Endodermal cell (in vitro differentiated cells): ENCODE data around the gene MIEF1. TPM values are rescaled to one million over a fixed set of nuclear protein-coding genes. Genes with fewer than 3 reads are reported as not detected.

Source experiments
- DNase-seq: peaks from one replicate; pipeline ENCODE4 v3.0.0-alpha.2; 2017
- H3K27ac ChIP-seq: 2 replicates; pipeline ENCODE4 v1.5.1; 2013; ENCODE audit warnings: mild to moderate bottlenecking, low read depth, low read length, moderate library complexity
- H3K27me3 ChIP-seq: 2 replicates; pipeline ENCODE4 v1.6.1; 2013; ENCODE audit warnings: mild to moderate bottlenecking, low read length, moderate library complexity; ENCODE audit not compliant: insufficient read depth, control insufficient read depth, poor library complexity, severe bottlenecking
- H3K36me3 ChIP-seq: 2 replicates; pipeline ENCODE4 v1.7.0; 2013; ENCODE audit warnings: mild to moderate bottlenecking, low read length, moderate library complexity; ENCODE audit not compliant: control insufficient read depth, insufficient read depth
- H3K4me1 ChIP-seq: one replicate; pipeline ENCODE4 v1.7.0; 2013; ENCODE audit warnings: low read length; ENCODE audit not compliant: control insufficient read depth, insufficient read depth
- H3K4me3 ChIP-seq: 2 replicates; pipeline ENCODE4 v1.5.1; 2013; ENCODE audit warnings: mild to moderate bottlenecking, low read length, moderate library complexity
- H3K9ac ChIP-seq: 2 replicates; pipeline ENCODE4 v1.6.1; 2013; ENCODE audit warnings: mild to moderate bottlenecking, low read length, moderate library complexity; ENCODE audit not compliant: poor library complexity, severe bottlenecking; ENCODE audit errors: extremely low read depth
- H3K9me3 ChIP-seq: 2 replicates; pipeline ENCODE4 v1.6.1; 2013; ENCODE audit warnings: mild to moderate bottlenecking, low read length, moderate library complexity; ENCODE audit not compliant: control insufficient read depth
- H3K27ac Mint-ChIP-seq: 2 replicates; pipeline ENCODE4 v1.8.0; 2020; ENCODE audit warnings: mixed read lengths
- H3K27me3 Mint-ChIP-seq: 2 replicates; pipeline ENCODE4 v1.8.0; 2021; ENCODE audit warnings: mild to moderate bottlenecking, mixed read lengths; ENCODE audit not compliant: insufficient read depth
- H3K36me3 Mint-ChIP-seq: 2 replicates; pipeline ENCODE4 v1.8.0; 2020; ENCODE audit warnings: low read depth, mixed read lengths
- H3K4me1 Mint-ChIP-seq: 2 replicates; pipeline ENCODE4 v1.8.0; 2020; ENCODE audit warnings: mixed read lengths
- H3K4me3 Mint-ChIP-seq: 2 replicates; pipeline ENCODE4 v1.8.0; 2020; ENCODE audit warnings: mild to moderate bottlenecking, moderate library complexity, mixed read lengths
- H3K9me3 Mint-ChIP-seq: 2 replicates; pipeline ENCODE4 v1.8.0; 2020; ENCODE audit warnings: mild to moderate bottlenecking, mixed read lengths
- WGBS, 2 experiments: methylation state at CpG; one replicate each; pipeline versions ENCODE4 v1.1.5 to v1.1.7; 2013; ENCODE audit warnings: missing lambda C conversion rate in 2 of 2, mixed read lengths in 1 of 2; ENCODE audit not compliant: insufficient coverage in 1 of 2, insufficient read length in 1 of 2; 5-methylcytosine and 5-hydroxymethylcytosine counted together
- total RNA-seq, 2 donors: library from RNA; stranded (reverse); fragmentation: NEBNext Ultra II Directional in 1 of 2; extraction: Animal tissue kit (Norgen Biotek cat#: 25700) in 1 of 2; gene quantifications; 2 replicates in 1 of 2; 3 replicates in 1 of 2; pipeline ENCODE4 v1.2.1, GENCODE V29; 2021
- TF ChIP-seq, protein P1 (sequence below): fragments of 200-600 bp; sonication (generic); conservative IDR thresholded peaks from 2 replicates; pipeline ENCODE4 v1.5.0; 2021; ENCODE audit warnings: antibody characterized with exemption, mild to moderate bottlenecking

The MIEF1 gene
- total RNA-seq, 2 donors from 2014 or later: 36.0 to 43.3 TPM

DNA sequence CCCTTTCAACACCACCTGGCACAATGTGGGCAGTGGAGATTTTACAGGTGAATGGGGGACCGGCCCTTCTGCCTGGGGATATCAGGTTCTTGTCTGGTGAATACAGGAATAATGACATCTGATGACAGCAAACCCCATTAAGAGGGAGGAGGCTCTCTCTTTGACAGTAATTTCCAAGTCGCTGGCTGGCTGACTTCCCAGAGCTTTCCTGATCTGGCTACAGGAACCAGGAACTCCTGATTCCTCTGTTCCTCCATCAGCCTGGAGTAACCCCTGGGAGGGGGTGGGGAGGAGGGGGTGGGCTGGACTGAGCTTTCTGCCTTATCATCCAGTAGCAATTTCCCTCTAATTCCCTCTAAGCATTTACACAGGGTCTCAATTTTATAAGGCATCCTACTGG, 3.7 kb upstream of the MIEF1 start:
- peaks cover under 1% of the 10 kb centered on the region for H3K36me3 ChIP-seq
- Mint-ChIP-seq H3K36me3 (peaks cover 1% of the 10 kb centered on the region), H3K4me1 (peaks cover 22% of the 10 kb centered on the region), H3K9me3 (no peaks in the 10 kb centered on the region), H3K27ac (no peak overlapping the region), H3K27me3 (peaks cover 37% of the 10 kb centered on the region), H3K4me3 (no peak overlapping the region)
- no peak for DNase-seq
- H3K4me3 ChIP-seq: no peak overlapping the region
- H3K9me3 ChIP-seq: no peaks in the 10 kb centered on the region
- H3K27me3 ChIP-seq: no peaks in the 10 kb centered on the region
- H3K27ac ChIP-seq: no peak overlapping the region
- WGBS, 2 experiments: 80% methylated on average over 2 of the region's 2 CpGs; no CpG with 5 or more reads in 1 of the 2 experiments
- TF ChIP-seq, protein P1, sequence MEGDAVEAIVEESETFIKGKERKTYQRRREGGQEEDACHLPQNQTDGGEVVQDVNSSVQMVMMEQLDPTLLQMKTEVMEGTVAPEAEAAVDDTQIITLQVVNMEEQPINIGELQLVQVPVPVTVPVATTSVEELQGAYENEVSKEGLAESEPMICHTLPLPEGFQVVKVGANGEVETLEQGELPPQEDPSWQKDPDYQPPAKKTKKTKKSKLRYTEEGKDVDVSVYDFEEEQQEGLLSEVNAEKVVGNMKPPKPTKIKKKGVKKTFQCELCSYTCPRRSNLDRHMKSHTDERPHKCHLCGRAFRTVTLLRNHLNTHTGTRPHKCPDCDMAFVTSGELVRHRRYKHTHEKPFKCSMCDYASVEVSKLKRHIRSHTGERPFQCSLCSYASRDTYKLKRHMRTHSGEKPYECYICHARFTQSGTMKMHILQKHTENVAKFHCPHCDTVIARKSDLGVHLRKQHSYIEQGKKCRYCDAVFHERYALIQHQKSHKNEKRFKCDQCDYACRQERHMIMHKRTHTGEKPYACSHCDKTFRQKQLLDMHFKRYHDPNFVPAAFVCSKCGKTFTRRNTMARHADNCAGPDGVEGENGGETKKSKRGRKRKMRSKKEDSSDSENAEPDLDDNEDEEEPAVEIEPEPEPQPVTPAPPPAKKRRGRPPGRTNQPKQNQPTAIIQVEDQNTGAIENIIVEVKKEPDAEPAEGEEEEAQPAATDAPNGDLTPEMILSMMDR: no peak
- peaks cover 17% of the 10 kb centered on the region for H3K4me1 ChIP-seq
- no peak overlapping the region for H3K9ac ChIP-seq

DNA sequence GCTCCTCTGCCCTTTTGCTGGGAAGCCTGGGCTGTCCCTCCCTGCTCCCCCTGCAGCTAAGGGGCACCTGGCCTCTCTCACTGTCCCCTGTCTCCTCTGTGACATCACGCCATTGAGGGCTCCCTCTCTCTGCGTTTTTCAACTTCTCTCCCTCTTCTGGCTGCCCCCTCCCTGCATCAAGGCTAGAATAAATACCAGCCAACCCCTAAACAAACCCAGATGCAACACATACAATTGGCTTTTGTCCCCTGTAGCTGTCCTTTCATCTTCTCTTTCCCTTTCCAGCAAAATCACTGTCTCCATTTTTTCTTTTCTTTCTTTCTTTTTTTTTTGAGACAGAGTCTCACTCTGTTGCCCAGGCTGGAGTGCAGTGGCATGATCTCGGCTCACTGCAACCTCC, 3.3 kb upstream of the MIEF1 start:
- H3K4me1 ChIP-seq: peaks cover 21% of the 10 kb centered on the region
- Mint-ChIP-seq H3K27me3 (peaks cover 35% of the 10 kb centered on the region), H3K9me3 (no peaks in the 10 kb centered on the region), H3K4me3 (peak overlapping the region; percentile 20), H3K27ac (no peak overlapping the region), H3K4me1 (peaks cover 24% of the 10 kb centered on the region), H3K36me3 (peaks cover 5% of the 10 kb centered on the region)
- peaks cover 5% of the 10 kb centered on the region for H3K36me3 ChIP-seq
- TF ChIP-seq, protein P1: no peak
- 37 to 51% methylated on average over 2 to 3 of the region's 3 CpGs for WGBS, 2 experiments
- H3K9me3 ChIP-seq: no peaks in the 10 kb centered on the region
- no peak for DNase-seq
- no peaks in the 10 kb centered on the region for H3K27me3 ChIP-seq
- H3K4me3 ChIP-seq: no peak overlapping the region
- H3K9ac ChIP-seq: no peak overlapping the region
- H3K27ac ChIP-seq: no peak overlapping the region

DNA sequence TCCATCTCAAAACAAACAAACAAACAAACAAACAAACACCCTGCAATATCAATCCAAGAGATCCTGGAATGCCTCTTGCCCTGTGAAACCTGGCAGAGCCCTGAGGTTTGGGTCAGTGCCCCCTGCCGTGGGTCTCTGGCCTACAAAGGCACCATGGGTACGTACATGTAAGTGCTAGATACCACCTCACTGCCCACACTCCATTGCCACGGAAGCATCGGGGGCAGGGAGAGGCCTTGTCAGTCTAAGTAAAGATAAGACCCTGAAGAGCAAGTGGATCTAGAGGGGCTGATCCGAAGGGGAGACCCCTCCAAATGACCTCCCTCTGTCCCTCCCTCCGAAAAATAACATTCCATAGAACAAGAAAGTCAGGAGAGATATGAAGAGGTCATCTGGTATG, 2.0 kb upstream of the MIEF1 start:
- TF ChIP-seq, protein P1: no peak
- Mint-ChIP-seq H3K27me3 (peaks cover 30% of the 10 kb centered on the region), H3K9me3 (no peaks in the 10 kb centered on the region), H3K27ac (no peak overlapping the region), H3K4me3 (no peak overlapping the region), H3K4me1 (peaks cover 24% of the 10 kb centered on the region), H3K36me3 (peaks cover 14% of the 10 kb centered on the region)
- 84 to 96% methylated on average over 5 to 6 of the region's 6 CpGs for WGBS, 2 experiments
- H3K4me3 ChIP-seq: no peak overlapping the region
- H3K36me3 ChIP-seq: peaks cover 18% of the 10 kb centered on the region
- no peaks in the 10 kb centered on the region for H3K27me3 ChIP-seq
- H3K9ac ChIP-seq: no peak overlapping the region
- no peaks in the 10 kb centered on the region for H3K9me3 ChIP-seq
- no peak for DNase-seq
- peaks cover 21% of the 10 kb centered on the region for H3K4me1 ChIP-seq
- no peak overlapping the region for H3K27ac ChIP-seq
